ENCODE results near the gene ZNF17. TPM values are rescaled to one million over a fixed set of nuclear protein-coding genes. Genes with fewer than 3 reads are reported as not detected.
A peak's percentile ranks its signal among the peaks of the same experiment; 100 is the strongest.

ZNF17 gene
- total and polyA plus RNA-seq, 3 donors from 2014 or later, result 7.4 to 25.5 (median 19.8) TPM

- TF ChIP-seq CTCF (IDR thresholded peaks at IDR 0.05), result no peak
- TF ChIP-seq POLR2A (IDR thresholded peaks at IDR 0.05), result no peak
- no peaks in the 10 kb centered on the region for H3K4me1 ChIP-seq
- no peak overlapping the region for H3K4me3 ChIP-seq
- H3K27me3 ChIP-seq, result no peaks in the 10 kb centered on the region
- 97 to 98% methylated on average over 3 to 4 of the region's 4 CpGs for WGBS, 2 donors
- H3K9me3 ChIP-seq, result no peaks in the 10 kb centered on the region
- H3K27ac ChIP-seq, result no peak overlapping the region
- H3K36me3 ChIP-seq (ENCODE audit: low read depth, missing control alignments), result no peaks in the 10 kb centered on the region
- DNase-seq, result no peak
- intact Hi-C loops (cut with DNase I; ENCODE audit: low total_unique reads), result no loop called here
Observed at GRCh38 chr19:57419439-57419838, 8.5 kb downstream of the ZNF17 start.

- WGBS, 2 donors, result 83 to 99% methylated on average over 3 of the region's 3 CpGs
- no peak for TF ChIP-seq CTCF (IDR thresholded peaks at IDR 0.05)
- TF ChIP-seq POLR2A (IDR thresholded peaks at IDR 0.05), result no peak
- Histone ChIP-seq H3K27ac (no peak overlapping the region), H3K27me3 (no peaks in the 10 kb centered on the region), H3K4me3 (no peak overlapping the region), H3K4me1 (no peaks in the 10 kb centered on the region), H3K36me3 (ENCODE audit: low read depth, missing control alignments) (no peaks in the 10 kb centered on the region), H3K9me3 (no peaks in the 10 kb centered on the region)
- no peak for DNase-seq
- intact Hi-C loops (cut with DNase I; ENCODE audit: low total_unique reads), result no loop called here
Observed at GRCh38 chr19:57421037-57421436, 10.1 kb downstream of the ZNF17 start.

GRCh38 chr19:57434386-57435061, 23.6 kb downstream of the ZNF17 start:
- 15 to 23% methylated on average over 15 of the region's 15 CpGs for WGBS, 2 donors
- intact Hi-C loops (cut with DNase I; ENCODE audit: low total_unique reads), result no loop called here
- H3K27ac ChIP-seq, result peak overlapping the region in 1 of 2 donors; percentile 51

GRCh38 chr19:57435062-57435978, 24.4 kb downstream of the ZNF17 start, which contains the start of gene ZNF749:
Gene ZNF749 (plus strand): TSS chr19:57435325. CDS start chr19:57435579, 254 bp downstream.
- 0 to 1% methylated on average over 35 to 60 of the region's 61 CpGs for WGBS, 2 donors
- intact Hi-C loops (cut with DNase I; ENCODE audit: low total_unique reads), result no loop called here
- peak within 1 kb of the TSS; percentile 65 to 67 for H3K4me3 ChIP-seq
- H3K4me1 ChIP-seq, result no peaks in the 10 kb centered on the region
- H3K27ac ChIP-seq, result peak within 1 kb of the TSS in 1 of 2 donors; percentile 51
- H3K36me3 ChIP-seq (ENCODE audit: low read depth, missing control alignments), result no peaks in the 10 kb centered on the region
- peak; percentile 100 for DNase-seq
- H3K27me3 ChIP-seq, result no peaks in the 10 kb centered on the region
- no peak for TF ChIP-seq POLR2A (IDR thresholded peaks at IDR 0.05)
- TF ChIP-seq CTCF (IDR thresholded peaks at IDR 0.05), result no peak
- no peaks in the 10 kb centered on the region for H3K9me3 ChIP-seq

More at GRCh38 chr19:57434386-57435061, 23.6 kb downstream of the ZNF17 start:
- Histone ChIP-seq H3K4me3 (peak overlapping the region; percentile 65 to 67), H3K4me1 (no peaks in the 10 kb centered on the region), H3K36me3 (ENCODE audit: low read depth, missing control alignments) (no peaks in the 10 kb centered on the region), H3K9me3 (no peaks in the 10 kb centered on the region), H3K27me3 (no peaks in the 10 kb centered on the region)
- TF ChIP-seq POLR2A (IDR thresholded peaks at IDR 0.05) (no peak), CTCF (IDR thresholded peaks at IDR 0.05) (no peak)
- no peak for DNase-seq

Data from testis (tissue), 3 donors.